ENCODE data around the gene TNNC2.
"Not testable (repeated sequence)": the region's sequence is repeated elsewhere in the genome, so short reads cannot be mapped to it uniquely, and the experiment has no call there.

The TNNC2 gene

GRCh38 chr20:45819466-45819865, 7.6 kb downstream of the TNNC2 start:
- DNase-seq (ENCODE audit: low spot score) = no peak

- no peak for DNase-seq (ENCODE audit: low spot score)
These were observed 8.9 kb downstream of the TNNC2 start for GRCh38 chr20:45818239-45818638.

GRCh38 chr20:45817376-45818194, 9.5 kb downstream of the TNNC2 start:
- no peak for DNase-seq (ENCODE audit: low spot score)

GRCh38 chr20:45816951-45817350, 10.2 kb downstream of the TNNC2 start:
- no peak for DNase-seq (ENCODE audit: low spot score)

- no peak for DNase-seq (ENCODE audit: low spot score)
These were observed 12.8 kb downstream of the TNNC2 start for GRCh38 chr20:45814314-45814713.

- no peak for DNase-seq (ENCODE audit: low spot score)
These were observed 13.6 kb downstream of the TNNC2 start for GRCh38 chr20:45813489-45813888.

GRCh38 chr20:45813006-45813340, 14.1 kb downstream of the TNNC2 start:
- DNase-seq (ENCODE audit: low spot score) = no peak

- DNase-seq (ENCODE audit: low spot score) = peak; percentile 100
These were observed 14.7 kb downstream of the TNNC2 start, which contains the start of gene UBE2C for GRCh38 chr20:45812157-45813005. UBE2C (plus strand) TSS chr20:45812644; CDS start chr20:45812696, 52 bp downstream.

- no peak for DNase-seq (ENCODE audit: low spot score)
These were observed 16.7 kb downstream of the TNNC2 start for GRCh38 chr20:45810191-45810970.

GRCh38 chr20:45801851-45802250, 25.3 kb downstream of the TNNC2 start:
- DNase-seq (ENCODE audit: low spot score) = no peak

- DNase-seq (ENCODE audit: low spot score) = peak; percentile 59
These were observed 28.0 kb downstream of the TNNC2 start for GRCh38 chr20:45798935-45799642.

GRCh38 chr20:45797955-45798354, 29.2 kb downstream of the TNNC2 start:
- DNase-seq (ENCODE audit: low spot score) = not testable (repeated sequence)

GRCh38 chr20:45797510-45797909, 29.6 kb downstream of the TNNC2 start:
- DNase-seq (ENCODE audit: low spot score) = not testable (repeated sequence)

GRCh38 chr20:45796337-45797065, 30.6 kb downstream of the TNNC2 start:
- no peak for DNase-seq (ENCODE audit: low spot score)

- no peak for DNase-seq (ENCODE audit: low spot score)
These were observed 34.6 kb downstream of the TNNC2 start for GRCh38 chr20:45792317-45793118.

GRCh38 chr20:45788351-45788750, 38.8 kb downstream of the TNNC2 start:
- no peak for DNase-seq (ENCODE audit: low spot score)

GRCh38 chr20:45783656-45784294, 43.3 kb downstream of the TNNC2 start:
- no peak for DNase-seq (ENCODE audit: low spot score)

- DNase-seq (ENCODE audit: low spot score) = no peak
These were observed 44.2 kb downstream of the TNNC2 start for GRCh38 chr20:45782890-45783289.

- DNase-seq (ENCODE audit: low spot score) = peak; percentile 42
These were observed 45.7 kb downstream of the TNNC2 start for GRCh38 chr20:45781391-45781931.

Data from COLO829 (cell line).